Progenitor cell of endocrine pancreas (in vitro differentiated cells): ENCODE results near the gene F10. TPM values are rescaled to one million over a fixed set of nuclear protein-coding genes. Genes with fewer than 3 reads are reported as not detected.

Source experiments
- DNase-seq: peaks from one replicate; pipeline ENCODE4 v3.0.0; 2021; ENCODE audit warnings: low spot score; ENCODE audit not compliant: unreplicated experiment
- H3K27ac Mint-ChIP-seq: 2 replicates; pipeline ENCODE4 v1.8.0; 2021; ENCODE audit warnings: mild to moderate bottlenecking, moderate library complexity, mixed read lengths
- H3K27me3 Mint-ChIP-seq: 2 replicates; pipeline ENCODE4 v1.8.0; 2021; ENCODE audit warnings: mixed read lengths
- H3K36me3 Mint-ChIP-seq: 2 replicates; pipeline ENCODE4 v1.8.0; 2022; ENCODE audit warnings: mixed read lengths; ENCODE audit not compliant: insufficient read depth
- H3K4me1 Mint-ChIP-seq: 2 replicates; pipeline ENCODE4 v1.8.0; 2021; ENCODE audit warnings: low read depth, mixed read lengths
- H3K4me3 Mint-ChIP-seq: 2 replicates; pipeline ENCODE4 v1.8.0; 2021; ENCODE audit warnings: low read depth, mild to moderate bottlenecking, moderate library complexity, mixed read lengths
- H3K9me3 Mint-ChIP-seq: 2 replicates; pipeline ENCODE4 v1.8.0; 2021; ENCODE audit warnings: low read depth, mixed read lengths
- CTCF ChIP-seq: fragments of 200-600 bp; sonication (generic); IDR thresholded peaks from one replicate; pipeline ENCODE4 v1.5.0; 2021; ENCODE audit warnings: antibody characterized with exemption, mild to moderate bottlenecking; ENCODE audit not compliant: unreplicated experiment
- total RNA-seq: library from RNA; stranded (reverse); gene quantifications from 2 replicates; pipeline ENCODE4 v1.2.1, GENCODE V29; 2021

Gene F10
- total RNA-seq, 1 donor from 2014 or later, result 30.2 TPM

DNA sequence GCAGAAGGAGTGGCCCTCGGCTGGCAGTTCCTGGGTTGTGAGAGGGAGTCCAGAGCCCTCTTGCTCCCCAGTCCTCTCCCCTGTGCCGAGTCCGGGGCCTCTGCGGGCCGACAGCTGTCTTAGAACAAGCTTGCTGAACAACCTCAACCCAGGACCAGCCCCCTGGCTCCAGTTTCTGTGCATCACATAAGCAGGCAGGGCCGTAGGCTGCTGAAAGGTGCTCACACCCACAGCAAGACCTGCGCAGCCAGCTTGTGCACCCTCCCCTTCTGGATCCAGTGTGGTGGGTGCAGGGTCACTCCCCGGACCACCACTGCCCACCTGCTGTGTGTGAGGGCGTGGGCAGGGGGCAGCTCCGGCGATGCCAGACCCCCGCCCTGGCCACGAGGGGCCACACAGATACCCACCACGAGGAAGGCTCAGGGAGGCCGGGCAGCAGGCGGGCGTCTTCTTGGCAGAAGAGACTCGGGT lies 42.2 kb upstream of the F10 start:
- H3K27me3 Mint-ChIP-seq, result no peaks in the 10 kb centered on the region
- no peak for TF ChIP-seq CTCF
- DNase-seq, result no peak

GRCh38 chr13:113080901-113081521 lies 41.6 kb upstream of the F10 start:
- Mint-ChIP-seq H3K4me1 (no peaks in the 10 kb centered on the region), H3K27ac (no peak overlapping the region), H3K36me3 (peaks cover 9% of the 10 kb centered on the region), H3K9me3 (no peaks in the 10 kb centered on the region), H3K27me3 (no peaks in the 10 kb centered on the region), H3K4me3 (no peak overlapping the region)
- no peak for TF ChIP-seq CTCF
- DNase-seq, result no peak

More for the DNA sequence above, 42.2 kb upstream of the F10 start:
- Mint-ChIP-seq H3K4me1 (no peaks in the 10 kb centered on the region), H3K9me3 (no peaks in the 10 kb centered on the region), H3K27ac (no peak overlapping the region), H3K36me3 (peaks cover 11% of the 10 kb centered on the region), H3K4me3 (no peak overlapping the region)

DNA sequence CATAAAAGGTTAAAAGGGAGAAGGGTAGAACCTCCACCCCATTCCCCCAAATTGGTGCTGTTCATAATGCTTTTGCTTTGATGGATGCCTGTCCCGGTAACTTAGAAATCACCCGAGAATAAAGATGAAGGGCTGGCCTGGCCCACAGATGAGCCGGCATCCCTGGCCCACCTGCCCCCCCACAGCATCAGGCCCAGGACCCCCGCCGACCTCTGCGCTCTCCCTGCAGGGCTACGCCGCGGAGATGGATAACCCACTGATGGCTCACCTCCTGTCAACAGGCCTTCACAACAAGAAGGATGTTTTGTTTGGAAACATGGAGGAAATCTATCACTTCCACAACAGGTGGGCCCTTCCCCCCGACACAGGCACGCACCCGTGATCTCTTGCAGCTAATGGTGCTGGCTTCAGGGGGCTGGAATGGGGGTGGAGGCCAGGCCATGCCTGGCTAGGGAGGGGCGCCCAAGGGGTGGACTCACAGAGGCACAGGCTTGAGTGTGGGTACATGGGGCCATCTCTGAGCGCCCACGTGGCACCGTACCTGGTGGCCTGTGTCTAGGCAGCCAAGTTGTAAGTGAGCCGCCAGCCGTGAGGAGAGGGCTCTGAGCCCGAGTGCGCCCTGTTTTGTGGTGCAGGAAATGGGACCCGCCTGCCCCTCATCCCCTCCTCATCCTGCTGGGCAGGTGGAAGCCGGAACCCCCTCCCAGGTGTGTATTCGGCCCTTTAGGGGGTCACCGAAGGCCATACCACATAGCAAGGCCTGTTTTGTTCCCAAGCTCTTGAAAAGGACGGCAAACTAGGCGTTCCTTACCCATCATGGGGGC lies 40.2 kb upstream of the F10 start:
- peaks cover 8% of the 10 kb centered on the region for H3K36me3 Mint-ChIP-seq
- DNase-seq, result no peak
- no peaks in the 10 kb centered on the region for H3K27me3 Mint-ChIP-seq
- no peak for TF ChIP-seq CTCF
- H3K9me3 Mint-ChIP-seq, result no peaks in the 10 kb centered on the region
- no peak overlapping the region for H3K27ac Mint-ChIP-seq
- no peak overlapping the region for H3K4me3 Mint-ChIP-seq
- H3K4me1 Mint-ChIP-seq, result no peaks in the 10 kb centered on the region

GRCh38 chr13:113083022-113083373 lies 39.6 kb upstream of the F10 start:
- no peaks in the 10 kb centered on the region for H3K4me1 Mint-ChIP-seq
- H3K27me3 Mint-ChIP-seq, result no peaks in the 10 kb centered on the region

More at GRCh38 chr13:113083022-113083373, 39.6 kb upstream of the F10 start:
- no peak for TF ChIP-seq CTCF
- Mint-ChIP-seq H3K27ac (no peak overlapping the region), H3K4me3 (no peak overlapping the region), H3K9me3 (no peaks in the 10 kb centered on the region), H3K36me3 (peaks cover 5% of the 10 kb centered on the region)
- DNase-seq, result no peak
